Glutamatergic neuron (in vitro differentiated cells): ENCODE data around the gene ANO10. TPM values are rescaled to one million over a fixed set of nuclear protein-coding genes. Genes with fewer than 3 reads are reported as not detected.

Experiments
- DNase-seq: peaks from one replicate; pipeline ENCODE4 v3.0.0; 2022
- H3K27ac Mint-ChIP-seq: one replicate; pipeline ENCODE4 v1.8.0; 2020; ENCODE audit warnings: mild to moderate bottlenecking, mixed read lengths, inconsistent platforms; ENCODE audit not compliant: unreplicated experiment
- H3K27me3 Mint-ChIP-seq: one replicate; pipeline ENCODE4 v1.8.0; 2020; ENCODE audit warnings: mild to moderate bottlenecking, moderate library complexity, mixed read lengths, inconsistent platforms; ENCODE audit not compliant: unreplicated experiment
- H3K36me3 Mint-ChIP-seq: one replicate; pipeline ENCODE4 v1.8.0; 2020; ENCODE audit warnings: mild to moderate bottlenecking, mixed read lengths, inconsistent platforms; ENCODE audit not compliant: unreplicated experiment
- H3K4me1 Mint-ChIP-seq: one replicate; pipeline ENCODE4 v1.8.0; 2020; ENCODE audit warnings: mild to moderate bottlenecking, low read depth, mixed read lengths, inconsistent platforms; ENCODE audit not compliant: unreplicated experiment
- H3K4me3 Mint-ChIP-seq: one replicate; pipeline ENCODE4 v1.8.0; 2020; ENCODE audit warnings: mild to moderate bottlenecking, mixed read lengths, inconsistent platforms; ENCODE audit not compliant: unreplicated experiment
- H3K9me3 Mint-ChIP-seq: one replicate; pipeline ENCODE4 v1.8.0; 2020; ENCODE audit warnings: mild to moderate bottlenecking, moderate library complexity, mixed read lengths, inconsistent platforms; ENCODE audit not compliant: unreplicated experiment
- CTCF ChIP-seq: fragments of 200-600 bp; sonication (generic); IDR thresholded peaks from one replicate; pipeline ENCODE4 v1.5.0; 2021; ENCODE audit not compliant: partially characterized antibody, unreplicated experiment
- total RNA-seq: library from RNA; stranded (reverse); fragmentation: NEBNext Ultra II Directional; extraction: Animal tissue kit (Norgen Biotek cat#: 25700); gene quantifications from one replicate; pipeline ENCODE4 v1.2.1, GENCODE V29; 2021; ENCODE audit not compliant: unreplicated experiment

Gene ANO10
- total RNA-seq, 1 donor from 2014 or later: 44.9 TPM

GRCh38 chr3:43423639-43424038 lies 198.2 kb downstream of the ANO10 start:
- Mint-ChIP-seq H3K4me1 (peaks cover 4% of the 10 kb centered on the region), H3K27ac (no peak overlapping the region), H3K36me3 (peaks cover 4% of the 10 kb centered on the region), H3K9me3 (peaks cover 4% of the 10 kb centered on the region), H3K27me3 (peaks cover 3% of the 10 kb centered on the region), H3K4me3 (no peak overlapping the region)
- no peak for DNase-seq
- TF ChIP-seq CTCF: no peak

GRCh38 chr3:43423142-43423541 lies 198.7 kb downstream of the ANO10 start:
- Mint-ChIP-seq H3K4me1 (peaks cover 4% of the 10 kb centered on the region), H3K36me3 (peaks cover 4% of the 10 kb centered on the region), H3K4me3 (no peak overlapping the region), H3K27me3 (peaks cover 3% of the 10 kb centered on the region), H3K9me3 (peaks cover 4% of the 10 kb centered on the region), H3K27ac (no peak overlapping the region)
- no peak for DNase-seq
- no peak for TF ChIP-seq CTCF

GRCh38 chr3:43418601-43419272 lies 203.1 kb downstream of the ANO10 start:
- Mint-ChIP-seq H3K27me3 (no peaks in the 10 kb centered on the region), H3K4me1 (no peaks in the 10 kb centered on the region), H3K27ac (no peak overlapping the region), H3K4me3 (no peak overlapping the region), H3K9me3 (peaks cover 3% of the 10 kb centered on the region), H3K36me3 (no peaks in the 10 kb centered on the region)
- no peak for DNase-seq
- TF ChIP-seq CTCF: no peak

- H3K27ac Mint-ChIP-seq: no peak overlapping the region
- H3K36me3 Mint-ChIP-seq: no peaks in the 10 kb centered on the region
These were observed 204.7 kb downstream of the ANO10 start for GRCh38 chr3:43417133-43417532.

More at GRCh38 chr3:43417133-43417532, 204.7 kb downstream of the ANO10 start:
- no peak overlapping the region for H3K4me3 Mint-ChIP-seq
- TF ChIP-seq CTCF: no peak
- H3K9me3 Mint-ChIP-seq: peaks cover 2% of the 10 kb centered on the region
- DNase-seq: no peak
- no peaks in the 10 kb centered on the region for H3K4me1 Mint-ChIP-seq
- no peaks in the 10 kb centered on the region for H3K27me3 Mint-ChIP-seq
